AG04450 (cell line): Measurements from ENCODE around the gene NCBP3. TPM values are rescaled to one million over a fixed set of nuclear protein-coding genes. Genes with fewer than 3 reads are reported as not detected.
"Not testable (repeated sequence)": the region's sequence is repeated elsewhere in the genome, so short reads cannot be mapped to it uniquely, and the experiment has no call there.

ENCODE experiments used
- CTCF ChIA-PET: fragments of 300-600, 350-600 bp; formaldehyde crosslinking; extraction: SDS; loops from one replicate; lab custom pipeline; 2022; ENCODE audit warnings: antibody characterized with exemption, inconsistent platforms; lab: Charles Lee
- POLR2A ChIA-PET: fragments of 350-600 bp; formaldehyde crosslinking; extraction: SDS; loops from one replicate; lab custom pipeline; 2021; ENCODE audit warnings: antibody characterized with exemption, inconsistent platforms; lab: Yijun Ruan, JAX
- DNase-seq: peaks from one replicate; pipeline ENCODE4 v3.0.0-alpha.2; 2011; ENCODE audit warnings: low read depth, low spot score
- H3K27ac ChIP-seq: one replicate; pipeline ENCODE4 v1.5.1; 2012; ENCODE audit warnings: low read depth, low read length, control low read depth
- H3K27me3 ChIP-seq: one replicate; pipeline ENCODE4 v1.6.0; 2012; ENCODE audit warnings: low read length; ENCODE audit not compliant: control insufficient read depth, insufficient read depth
- H3K4me3 ChIP-seq: 2 replicates; pipeline ENCODE4 v1.5.1; 2011; ENCODE audit warnings: mild to moderate bottlenecking, low read depth, low read length, control low read depth
- H3K9me3 ChIP-seq: 2 replicates; pipeline ENCODE4 v1.5.1; 2012; ENCODE audit warnings: low read length; ENCODE audit not compliant: control insufficient read depth, insufficient read depth
- polyA plus RNA-seq: library from polyadenylated mRNA; depleted of rRNA; stranded (reverse); fragments of >200 nt; gene quantifications from 2 replicates; pipeline ENCODE4 v1.2.3, GENCODE V29; 2011
- TF ChIP-seq, protein P1 (sequence below): IDR thresholded peaks from 2 replicates; pipeline ENCODE4 v1.5.1; 2011; ENCODE audit warnings: low read depth, low read length, control low read depth, inconsistent platforms

The NCBP3 gene
- polyA plus RNA-seq, 1 experiment: 28.5 TPM

GRCh38 chr17:3794557-3795389 is 51.3 kb downstream of the NCBP3 start:
- TF ChIP-seq, protein P1, sequence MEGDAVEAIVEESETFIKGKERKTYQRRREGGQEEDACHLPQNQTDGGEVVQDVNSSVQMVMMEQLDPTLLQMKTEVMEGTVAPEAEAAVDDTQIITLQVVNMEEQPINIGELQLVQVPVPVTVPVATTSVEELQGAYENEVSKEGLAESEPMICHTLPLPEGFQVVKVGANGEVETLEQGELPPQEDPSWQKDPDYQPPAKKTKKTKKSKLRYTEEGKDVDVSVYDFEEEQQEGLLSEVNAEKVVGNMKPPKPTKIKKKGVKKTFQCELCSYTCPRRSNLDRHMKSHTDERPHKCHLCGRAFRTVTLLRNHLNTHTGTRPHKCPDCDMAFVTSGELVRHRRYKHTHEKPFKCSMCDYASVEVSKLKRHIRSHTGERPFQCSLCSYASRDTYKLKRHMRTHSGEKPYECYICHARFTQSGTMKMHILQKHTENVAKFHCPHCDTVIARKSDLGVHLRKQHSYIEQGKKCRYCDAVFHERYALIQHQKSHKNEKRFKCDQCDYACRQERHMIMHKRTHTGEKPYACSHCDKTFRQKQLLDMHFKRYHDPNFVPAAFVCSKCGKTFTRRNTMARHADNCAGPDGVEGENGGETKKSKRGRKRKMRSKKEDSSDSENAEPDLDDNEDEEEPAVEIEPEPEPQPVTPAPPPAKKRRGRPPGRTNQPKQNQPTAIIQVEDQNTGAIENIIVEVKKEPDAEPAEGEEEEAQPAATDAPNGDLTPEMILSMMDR: no peak
- no peak overlapping the region for H3K4me3 ChIP-seq
- H3K9me3 ChIP-seq: no peaks in the 10 kb centered on the region; the same call in 1 of the 2 replicates
- no peak overlapping the region for H3K27ac ChIP-seq
- H3K27me3 ChIP-seq: no peaks in the 10 kb centered on the region
- DNase-seq: no peak
- ChIA-PET POLR2A (interaction anchor here (0.5 kb wide), 1 partner anchor 63 kb away, joined by 4 read pairs; no protein-coding TSS in a partner anchor), CTCF (no interaction called here)

DNA sequence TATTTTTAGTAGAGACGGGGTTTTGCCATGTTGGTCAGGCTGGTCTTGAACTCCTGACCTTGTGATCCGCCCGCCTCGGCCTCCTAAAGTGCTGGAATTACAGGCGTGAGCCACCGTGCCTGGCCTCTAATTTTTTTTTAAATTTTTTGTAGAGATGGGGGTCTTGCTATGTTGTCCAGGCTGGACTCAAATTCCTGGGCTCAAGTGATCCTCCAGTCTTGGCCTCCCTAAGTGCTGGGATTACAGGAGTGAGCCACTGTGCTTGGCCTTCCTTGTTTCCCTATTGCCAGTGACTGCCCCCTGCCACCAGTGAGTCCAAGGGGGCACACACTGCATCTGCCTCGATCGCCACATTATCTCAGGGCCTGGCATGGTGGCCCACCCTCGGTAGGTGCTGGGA is 51.9 kb downstream of the NCBP3 start:
- H3K9me3 ChIP-seq, H3K27ac ChIP-seq, POLR2A ChIA-PET, DNase-seq, H3K4me3 ChIP-seq, H3K27me3 ChIP-seq: not testable (repeated sequence)
- CTCF ChIA-PET: interaction anchor here (0.5 kb wide), 1 partner anchor 69 kb away, joined by 3 read pairs; no protein-coding TSS in a partner anchor

DNA sequence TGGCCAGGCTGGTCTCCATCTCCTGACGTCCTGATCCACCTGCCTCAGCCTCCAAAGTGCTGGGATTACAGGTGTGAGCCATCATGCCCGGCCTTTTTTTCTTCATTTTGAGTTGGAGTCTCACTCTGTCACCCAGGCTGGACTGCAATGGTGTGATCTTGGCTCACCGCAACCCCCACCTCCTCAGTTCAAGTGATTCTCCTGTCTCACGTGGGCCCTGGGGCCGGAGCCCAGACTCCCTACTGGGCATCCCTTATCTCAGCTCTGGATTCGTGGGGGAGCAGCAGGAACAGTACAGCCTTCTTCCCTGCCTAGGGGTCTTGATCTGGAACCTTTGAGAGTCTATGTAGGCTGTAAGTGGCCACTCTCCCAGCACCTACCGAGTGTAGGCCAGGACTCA is 52.8 kb downstream of the NCBP3 start:
- DNase-seq, H3K27me3 ChIP-seq, H3K9me3 ChIP-seq, H3K27ac ChIP-seq, H3K4me3 ChIP-seq, POLR2A ChIA-PET: not testable (repeated sequence)
- CTCF ChIA-PET: interaction anchor here (0.5 kb wide), 1 partner anchor 70 kb away, joined by 3 read pairs; no protein-coding TSS in a partner anchor

DNA sequence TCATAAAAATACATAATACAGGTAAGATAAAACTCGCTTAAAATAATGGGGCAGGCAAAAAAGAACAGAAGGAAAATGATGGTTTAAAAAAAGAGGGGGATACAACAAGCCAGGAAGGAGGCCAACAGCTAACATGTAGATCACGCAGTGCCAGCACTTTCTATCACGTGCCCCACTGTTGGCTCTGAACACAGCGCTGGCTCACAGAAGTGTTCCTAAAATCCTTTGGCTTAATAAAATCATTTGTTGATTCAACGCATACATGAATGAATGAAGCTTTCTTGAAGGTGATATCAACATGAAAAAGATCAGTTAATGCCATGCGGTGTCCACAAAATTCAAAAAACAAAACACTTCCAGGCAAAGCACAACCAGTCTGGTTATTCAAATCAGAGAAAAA is 53.6 kb downstream of the NCBP3 start:
- no peak for DNase-seq

GRCh38 chr17:3788200-3788599 is 57.8 kb downstream of the NCBP3 start:
- Histone ChIP-seq H3K9me3 (no peaks in the 10 kb centered on the region), H3K27me3 (no peaks in the 10 kb centered on the region), H3K27ac (no peak overlapping the region), H3K4me3 (no peak overlapping the region)
- CTCF ChIA-PET: no interaction called here
- POLR2A ChIA-PET: interaction anchor here (0.5 kb wide), 1 partner anchor 103 kb away, joined by 3 read pairs; no protein-coding TSS in a partner anchor
- TF ChIP-seq, protein P1: no peak
- no peak for DNase-seq

More for the DNA sequence above, 53.6 kb downstream of the NCBP3 start:
- TF ChIP-seq, protein P1: no peak
- no peaks in the 10 kb centered on the region for H3K27me3 ChIP-seq
- no peak overlapping the region for H3K27ac ChIP-seq
- no peak overlapping the region for H3K4me3 ChIP-seq
- H3K9me3 ChIP-seq: no peaks in the 10 kb centered on the region; the same call in 1 of the 2 replicates
- POLR2A ChIA-PET: no interaction called here
- CTCF ChIA-PET: no interaction called here

DNA sequence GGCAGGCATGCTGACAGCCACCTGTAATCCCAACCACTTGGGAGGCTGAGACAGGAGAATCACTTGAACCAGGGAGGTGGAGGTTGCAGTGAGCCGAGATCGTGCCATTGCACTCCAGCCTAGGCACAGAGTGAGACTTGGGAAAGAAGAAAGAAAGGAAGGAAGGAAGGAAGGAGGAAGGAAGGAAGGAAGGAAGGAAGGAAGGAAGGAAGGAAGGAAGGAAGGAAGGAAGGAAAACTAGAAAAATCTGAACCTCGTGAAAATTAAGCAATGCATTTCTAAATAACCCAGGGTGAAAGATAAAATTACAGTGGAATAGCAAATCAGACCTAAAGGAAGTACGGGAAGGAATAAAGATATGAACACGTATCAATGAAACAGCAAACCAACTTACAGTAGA is 60.7 kb downstream of the NCBP3 start:
- CTCF ChIA-PET, DNase-seq, H3K9me3 ChIP-seq, H3K4me3 ChIP-seq, H3K27me3 ChIP-seq, H3K27ac ChIP-seq: not testable (repeated sequence)
- POLR2A ChIA-PET: interaction anchor here (0.6 kb wide), 1 partner anchor 328 kb away, joined by 4 read pairs; no protein-coding TSS in a partner anchor
